ENCODE measurements around the gene ISCA2.

Gene ISCA2

GRCh38 chr14:74482571-74482970 lies 11.0 kb upstream of the ISCA2 start:
- DNase-seq, result no peak

DNA sequence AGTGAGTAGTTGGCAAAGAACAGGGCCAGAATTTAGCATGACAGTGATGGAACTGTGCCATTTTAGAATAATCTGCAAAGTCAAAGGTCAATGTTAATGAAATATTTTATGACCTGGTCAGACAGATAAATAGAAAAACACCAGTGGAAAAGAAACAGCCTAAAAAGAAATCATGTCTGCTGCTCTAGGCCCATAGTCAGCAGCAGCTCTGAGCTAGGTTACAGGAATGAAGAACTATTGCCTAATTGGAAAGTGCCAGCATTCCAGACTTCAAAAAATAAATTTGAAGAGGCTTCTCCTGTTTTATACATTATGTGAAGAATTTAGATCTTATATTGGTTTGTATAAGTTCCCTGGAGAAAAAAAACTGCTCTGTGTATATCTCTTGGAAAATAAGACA lies 10.2 kb upstream of the ISCA2 start:
- DNase-seq, result no peak

DNA sequence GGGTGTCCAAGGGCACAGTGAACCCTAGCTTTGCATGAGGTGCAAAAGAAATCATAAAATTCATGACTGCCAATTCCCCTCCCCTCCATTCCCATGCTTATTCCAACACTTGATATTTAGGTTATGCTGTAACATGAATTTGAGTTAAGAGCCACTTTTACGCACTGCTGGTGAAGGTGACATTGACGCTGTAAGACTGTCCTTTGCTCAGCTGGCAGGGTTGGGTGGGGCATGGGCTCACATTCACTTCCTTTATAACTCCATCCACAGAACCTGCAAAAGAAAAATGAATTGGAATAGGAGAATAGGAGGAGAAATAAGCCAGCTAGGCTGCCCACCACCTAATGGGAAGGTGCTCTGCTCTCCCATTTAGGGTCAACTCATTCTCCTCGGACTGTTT lies 7.4 kb upstream of the ISCA2 start:
- no peak for DNase-seq

DNA sequence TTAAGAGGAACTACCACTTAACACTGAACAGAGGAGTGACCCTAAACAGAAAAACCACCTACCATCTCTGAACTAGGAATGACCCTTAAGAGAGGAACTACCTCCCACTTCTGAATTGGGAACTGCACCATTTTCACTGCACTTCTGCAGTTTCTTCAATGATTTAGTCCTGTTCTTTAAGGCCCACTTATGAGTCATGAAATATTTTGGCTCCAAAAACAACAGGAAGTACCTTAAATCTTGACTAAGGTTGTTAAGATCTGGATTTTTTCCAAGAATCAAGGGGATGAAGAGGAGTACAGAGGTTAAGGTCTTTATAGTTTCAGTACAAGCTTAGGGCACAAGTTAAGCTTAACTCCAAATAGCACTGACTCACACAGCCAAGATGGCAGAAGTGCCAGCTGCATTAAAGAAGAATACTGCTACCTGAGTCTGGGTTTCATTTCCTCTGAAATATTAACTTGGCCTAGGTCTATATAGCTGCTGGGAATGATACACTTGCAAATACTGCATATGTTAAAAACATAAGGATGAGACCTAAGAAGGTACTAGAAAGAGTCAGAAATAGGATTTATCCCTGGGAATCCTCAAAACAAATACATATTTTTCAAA lies 4.7 kb upstream of the ISCA2 start:
- DNase-seq, result no peak

GRCh38 chr14:74490486-74490885 lies 3.1 kb upstream of the ISCA2 start:
- DNase-seq, result no peak

- no peak for DNase-seq
These were observed 1.4 kb upstream of the ISCA2 start for GRCh38 chr14:74491956-74492775.

DNA sequence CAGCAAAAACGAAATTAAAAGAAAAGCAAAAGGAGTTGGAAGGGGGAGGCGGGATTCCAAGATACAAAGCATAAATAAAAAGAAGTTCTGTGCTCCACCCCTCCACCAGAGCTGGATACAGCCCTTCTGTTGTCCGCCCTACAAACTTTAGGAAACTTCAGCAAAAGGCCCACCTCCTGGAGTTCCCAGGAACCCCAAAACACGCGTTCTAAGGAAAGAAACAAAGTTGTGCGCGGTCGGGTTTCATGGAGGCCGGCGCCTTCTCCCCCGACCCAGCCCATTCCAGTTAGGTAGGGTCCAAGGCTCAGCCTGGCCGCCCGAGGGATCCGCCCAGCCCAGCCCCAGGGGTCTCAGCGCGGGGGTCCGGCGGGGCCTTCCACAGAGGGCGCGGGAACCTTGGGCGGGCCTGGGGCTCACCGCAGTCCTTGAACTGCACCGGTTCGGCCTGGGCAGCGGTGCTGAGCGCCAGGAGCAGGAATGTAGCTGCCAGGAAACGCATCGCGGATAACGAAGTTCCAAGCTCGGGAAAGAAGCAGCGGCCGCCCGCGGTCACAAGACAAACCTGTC lies 706 bp upstream of the ISCA2 start, which contains the start of gene NPC2:
Gene NPC2, minus strand, starts transcription at position 530 of the 567 bp plus-strand sequence. Its CDS starts 31 bp downstream, at position 499.
- peak in 1 of 56 donors; percentile 57 for DNase-seq

DNA sequence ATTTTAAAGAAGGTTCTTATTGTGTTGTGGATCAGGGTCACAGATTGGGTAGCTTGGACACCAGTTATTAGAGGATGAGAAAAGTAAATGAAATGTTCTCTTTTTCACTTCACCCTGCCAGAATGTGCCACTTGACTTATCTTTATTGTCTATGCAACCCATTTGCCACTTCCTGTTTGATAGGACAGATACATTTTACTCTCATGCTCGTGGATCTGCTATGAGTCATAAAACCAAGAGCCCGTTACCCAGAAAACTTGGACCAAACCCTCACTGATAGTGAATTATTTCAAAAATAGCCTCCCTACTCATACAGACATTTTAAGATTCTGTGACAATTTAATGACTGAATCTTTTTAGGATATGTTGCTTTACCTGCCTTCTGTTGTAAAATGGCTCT lies 1.8 kb downstream of the ISCA2 start:
- no peak for DNase-seq

DNA sequence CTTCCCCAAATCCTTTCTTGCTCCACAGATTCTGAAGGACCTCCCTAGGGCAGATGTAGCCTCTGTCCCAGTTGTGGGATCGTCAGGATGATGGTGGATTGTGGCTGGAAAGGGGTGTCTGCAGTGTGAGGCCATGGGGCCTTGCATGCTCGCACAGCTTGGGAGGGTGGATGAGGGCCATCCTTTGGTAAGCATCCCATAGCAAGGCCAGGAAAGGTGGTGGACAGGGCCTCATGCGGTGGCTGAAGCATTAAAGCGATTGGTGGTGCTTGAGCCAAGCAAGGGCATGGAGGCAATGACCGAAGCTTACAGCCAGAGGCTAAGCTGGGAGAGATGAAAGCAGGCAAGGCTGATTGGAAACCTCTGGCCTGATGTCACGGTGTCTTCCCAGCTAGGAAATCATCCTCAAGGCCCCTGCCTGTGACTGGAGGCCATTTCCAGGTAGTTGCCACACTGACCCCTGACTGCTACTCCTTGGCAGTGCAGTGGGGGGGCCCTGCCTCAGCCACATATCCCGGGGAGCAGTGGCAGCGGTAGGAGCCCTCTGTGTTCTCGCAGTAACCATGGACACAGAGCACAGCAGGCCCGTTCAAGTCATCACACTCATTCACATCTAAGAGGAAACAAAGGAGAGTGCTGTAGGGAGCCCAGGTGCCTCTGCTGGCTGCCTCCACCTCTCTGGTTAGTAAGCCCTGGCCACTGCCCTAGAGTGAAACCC lies 7.0 kb downstream of the ISCA2 start:
- no peak for DNase-seq

DNA sequence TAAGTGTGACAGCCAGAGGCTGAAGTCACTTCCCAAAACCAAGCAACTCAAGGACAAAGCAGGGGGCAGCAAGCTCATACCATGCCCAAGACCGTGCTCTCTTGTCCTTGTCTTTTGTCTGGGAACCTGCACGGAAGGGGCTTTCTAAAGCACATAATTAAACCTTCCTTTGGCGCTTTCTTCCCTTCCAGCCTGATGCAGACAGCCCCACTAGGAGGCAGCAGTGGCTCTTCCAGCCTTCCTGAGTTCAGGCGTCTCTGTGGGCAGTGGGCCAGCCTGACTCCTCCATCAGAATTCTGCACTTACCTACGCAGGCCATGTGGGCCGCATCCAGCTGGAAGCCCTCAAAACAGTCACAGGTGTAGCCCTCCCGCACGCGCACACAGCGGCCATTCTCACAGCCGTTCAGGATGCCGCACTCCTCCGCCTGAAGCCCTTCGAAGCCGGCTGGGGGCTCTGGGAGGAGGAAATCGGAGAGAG lies 7.6 kb downstream of the ISCA2 start:
- peak in 37 of 56 donors; percentile 9 to 74 (median 26) for DNase-seq

DNA sequence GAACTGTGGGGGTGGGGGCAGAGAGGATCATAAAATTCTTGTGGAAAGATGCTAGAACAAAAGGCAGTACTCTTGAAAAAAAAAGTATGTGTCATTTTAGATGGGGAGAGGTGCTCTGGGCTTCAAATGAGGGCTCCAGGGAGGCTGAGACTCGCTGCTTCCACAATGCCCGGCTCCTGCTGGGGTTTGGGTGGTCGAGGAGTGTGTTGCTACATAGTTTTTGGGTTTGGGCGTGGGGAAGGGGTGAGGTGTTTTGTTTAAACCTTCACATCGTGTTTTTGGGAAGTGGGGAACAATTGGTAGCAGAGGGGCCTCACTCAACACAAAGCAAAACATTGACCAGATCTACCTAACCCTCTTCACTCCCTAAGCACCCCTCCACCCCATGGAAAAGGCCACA lies 8.1 kb downstream of the ISCA2 start:
- no peak for DNase-seq

- peak in 4 of 56 donors; percentile 11 to 38 (median 20) for DNase-seq
These were observed 8.9 kb downstream of the ISCA2 start for GRCh38 chr14:74502236-74503019.

- DNase-seq, result no peak
These were observed 9.8 kb downstream of the ISCA2 start for GRCh38 chr14:74503291-74503937.

DNA sequence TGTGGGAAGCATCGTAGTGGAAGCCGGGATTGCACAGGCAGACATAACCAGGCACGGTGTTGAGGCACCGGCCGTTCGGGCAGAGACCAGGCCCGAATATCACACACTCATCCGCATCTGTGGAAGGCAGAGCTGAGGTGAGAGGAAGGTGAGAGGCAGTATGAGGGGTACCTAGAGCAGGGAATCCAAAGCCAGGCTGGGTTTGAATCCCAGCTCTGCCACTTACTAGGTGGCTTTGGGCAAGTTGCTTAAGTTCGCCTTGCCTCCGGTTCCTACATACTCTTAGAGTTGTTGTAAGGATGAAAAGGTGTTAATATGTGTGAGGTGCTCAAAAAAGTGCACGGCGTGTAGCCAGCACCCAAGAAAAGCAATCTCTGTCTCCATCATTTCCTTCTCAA lies 10.4 kb downstream of the ISCA2 start:
- no peak for DNase-seq

- no peak for DNase-seq
These were observed 10.8 kb downstream of the ISCA2 start for GRCh38 chr14:74504412-74504811.

GRCh38 chr14:74504874-74505720 lies 11.5 kb downstream of the ISCA2 start:
- no peak for DNase-seq

- no peak for DNase-seq
These were observed 12.3 kb downstream of the ISCA2 start for GRCh38 chr14:74505831-74506230.

- DNase-seq, result no peak
These were observed 12.9 kb downstream of the ISCA2 start for GRCh38 chr14:74506411-74506851.

DNA sequence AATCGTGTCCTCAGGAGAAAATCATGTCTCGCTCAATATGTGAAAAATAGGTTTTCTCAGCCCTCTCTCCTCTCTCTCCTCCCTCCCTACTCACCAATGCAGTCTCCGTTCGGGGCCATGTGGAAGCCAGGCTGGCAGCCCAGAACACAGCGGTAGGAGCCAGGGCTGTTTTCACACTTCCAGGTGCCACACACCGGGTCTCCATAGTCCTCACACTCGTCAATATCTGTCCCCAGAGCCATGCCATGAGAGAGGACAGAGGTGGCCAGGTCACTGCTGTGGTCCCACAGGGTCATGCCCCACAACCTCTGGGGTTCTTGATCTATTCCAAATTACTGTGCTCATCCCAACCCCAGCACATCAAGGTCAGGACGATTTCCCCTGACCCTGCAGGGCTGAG lies 13.5 kb downstream of the ISCA2 start:
- DNase-seq, result no peak

Measured in nucleus accumbens (tissue), 56 donors.